NCI-H1694 (cell line): ENCODE measurements around the gene S100A9.
A peak's percentile ranks its signal among the peaks of the same experiment; 100 is the strongest.
"Not testable (repeated sequence)": the region's sequence is repeated elsewhere in the genome, so short reads cannot be mapped to it uniquely, and the experiment has no call there.

ENCODE experiments used
- DNase-seq: peaks from one replicate; lab custom pipeline; 2025; lab: John Stamatoyannopoulos, UW

The S100A9 gene

DNA sequence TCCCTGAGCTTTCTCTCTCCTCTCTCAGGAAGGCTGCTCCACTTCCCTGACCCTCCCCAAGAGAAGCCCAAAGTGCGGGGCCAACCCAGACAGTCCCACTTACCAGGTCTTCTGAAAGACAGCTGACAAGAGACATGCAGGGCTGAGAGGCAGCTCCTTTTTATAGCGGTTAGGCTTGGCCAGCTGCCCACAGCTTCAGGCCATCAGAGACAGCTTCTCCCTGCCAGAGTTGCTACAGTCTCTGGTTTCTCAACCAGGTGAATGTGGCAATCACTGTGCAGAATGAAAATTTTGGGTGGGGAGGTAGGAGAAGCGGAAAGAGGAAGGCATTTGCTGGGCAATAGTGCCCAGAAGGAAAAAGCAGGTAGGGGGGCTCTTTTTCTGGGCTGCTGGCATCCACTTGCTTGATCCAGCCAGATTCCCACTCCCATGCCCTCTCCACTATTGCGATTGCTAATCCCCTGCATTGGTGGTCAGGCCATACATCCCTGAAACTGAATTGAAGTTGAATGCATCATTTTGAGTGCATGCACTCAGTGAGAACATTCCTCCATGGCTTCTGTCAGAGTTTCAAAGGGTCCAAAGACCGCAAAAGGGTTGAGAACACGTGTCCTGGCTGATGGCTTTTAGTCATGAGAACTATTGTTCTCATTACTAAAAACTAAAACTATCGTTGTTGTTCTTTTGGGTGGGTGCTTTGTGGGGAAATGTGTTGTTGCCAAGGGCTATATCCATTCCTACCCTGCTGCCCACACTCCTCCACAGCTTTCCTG, 33.5 kb downstream of the S100A9 start, which contains the start of gene S100A8:
Gene S100A8, minus strand, starts transcription at position 136 of the 773 bp plus-strand sequence. CDS start 538 bp downstream, outside the sequence.
- DNase-seq = peak; percentile 53

DNA sequence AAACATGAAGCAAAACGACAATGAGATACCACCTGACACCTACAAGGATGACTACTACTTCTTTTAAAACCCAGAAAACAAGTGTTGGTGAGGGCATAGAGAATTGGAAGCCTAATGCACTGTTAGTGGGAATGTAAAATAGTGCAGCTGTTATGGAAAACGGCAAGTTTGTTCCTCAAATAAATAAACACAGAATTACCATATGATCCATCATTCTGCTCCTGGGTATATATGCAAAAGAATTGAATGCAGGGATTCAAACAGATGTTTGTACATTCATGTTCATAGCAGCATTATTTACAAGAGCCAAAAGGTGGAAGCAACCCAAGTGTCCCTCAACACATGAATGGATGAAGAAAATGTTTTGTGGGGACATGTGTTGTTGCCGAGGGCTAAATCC, 34.6 kb downstream of the S100A9 start:
- no peak for DNase-seq

DNA sequence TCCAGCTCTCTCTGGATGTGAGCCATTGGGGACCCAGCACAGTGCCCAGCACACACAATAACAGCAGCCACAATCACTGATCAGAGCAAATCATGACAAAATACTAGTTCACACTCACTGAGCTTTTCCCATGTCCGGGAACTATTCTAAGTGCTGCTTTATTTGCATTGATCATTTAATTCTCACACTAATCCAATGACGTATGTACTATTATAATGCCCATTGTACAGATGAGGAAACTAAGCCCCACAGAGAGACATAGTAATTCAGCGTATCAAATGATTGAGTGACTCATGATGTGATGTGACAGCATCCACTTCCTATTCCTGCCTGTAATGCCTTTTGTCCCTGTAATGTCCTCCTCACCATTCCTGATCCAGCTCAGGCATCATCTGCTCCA, 35.2 kb downstream of the S100A9 start:
- DNase-seq = no peak

DNA sequence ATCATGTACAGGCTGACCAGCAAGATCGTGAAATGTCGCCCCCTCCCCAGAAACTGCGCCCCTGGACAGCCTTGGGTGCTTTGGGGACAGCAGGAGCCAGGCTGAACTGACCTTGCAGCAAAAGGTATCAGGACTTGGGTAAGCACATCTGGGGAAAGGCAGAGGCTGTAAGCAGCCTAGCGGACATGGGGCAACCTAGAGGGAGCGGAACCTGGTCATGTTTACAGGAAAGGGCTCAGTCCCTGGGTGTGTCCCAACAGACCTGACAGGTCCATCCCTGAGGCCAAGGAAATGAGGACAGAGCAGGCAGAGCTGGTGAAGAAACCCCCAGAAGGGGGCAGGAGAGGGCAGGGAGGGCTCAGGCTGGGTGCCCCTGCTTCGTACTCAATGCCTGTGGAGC, 36.3 kb downstream of the S100A9 start:
- no peak for DNase-seq

DNA sequence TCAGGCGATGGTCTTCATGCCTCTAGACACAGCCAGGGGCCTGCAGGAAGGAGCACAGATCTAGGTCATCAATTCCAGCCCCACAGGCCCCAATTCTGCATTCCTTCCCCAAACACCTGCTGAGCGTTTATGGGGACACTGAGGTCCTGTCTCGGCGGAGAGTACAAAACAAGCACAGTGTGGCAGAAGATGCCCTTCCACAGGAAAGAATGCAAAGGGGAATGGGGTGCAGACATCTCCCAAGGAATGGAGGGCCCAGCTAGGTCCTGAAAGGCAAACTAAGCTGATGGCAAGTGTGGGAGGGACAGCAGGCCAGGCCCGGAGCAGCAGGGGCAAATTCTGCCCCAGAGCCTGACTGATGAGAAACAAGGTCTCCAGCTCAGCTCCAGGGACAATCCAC, 36.7 kb downstream of the S100A9 start:
- no peak for DNase-seq

DNA sequence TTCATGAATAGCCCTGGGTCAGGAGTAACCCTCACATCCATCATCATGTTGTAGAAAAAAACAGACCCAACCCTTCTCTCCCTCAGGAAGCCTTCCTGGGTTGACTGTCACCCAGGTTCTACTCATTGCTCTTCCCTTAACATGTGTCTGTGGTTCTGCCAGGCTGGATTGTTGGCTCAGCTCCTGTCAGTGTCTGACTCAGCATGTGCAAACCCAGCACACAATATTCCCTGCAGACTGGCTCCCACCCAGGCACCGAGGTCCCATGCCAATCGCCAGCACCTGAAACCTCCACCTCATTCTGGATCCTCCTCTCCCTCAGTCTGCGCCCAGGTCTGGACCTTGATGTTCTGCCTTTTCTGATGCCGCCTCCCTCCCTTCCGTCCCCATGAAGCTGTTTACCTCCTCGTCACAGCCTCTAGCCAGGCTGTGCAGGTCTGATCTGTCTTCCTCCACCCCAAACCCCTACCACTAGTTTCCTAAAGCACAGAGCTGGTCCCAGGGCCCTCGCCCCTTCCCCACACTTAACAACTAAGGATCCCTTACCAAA, 37.6 kb downstream of the S100A9 start:
- DNase-seq = peak; percentile 37

DNA sequence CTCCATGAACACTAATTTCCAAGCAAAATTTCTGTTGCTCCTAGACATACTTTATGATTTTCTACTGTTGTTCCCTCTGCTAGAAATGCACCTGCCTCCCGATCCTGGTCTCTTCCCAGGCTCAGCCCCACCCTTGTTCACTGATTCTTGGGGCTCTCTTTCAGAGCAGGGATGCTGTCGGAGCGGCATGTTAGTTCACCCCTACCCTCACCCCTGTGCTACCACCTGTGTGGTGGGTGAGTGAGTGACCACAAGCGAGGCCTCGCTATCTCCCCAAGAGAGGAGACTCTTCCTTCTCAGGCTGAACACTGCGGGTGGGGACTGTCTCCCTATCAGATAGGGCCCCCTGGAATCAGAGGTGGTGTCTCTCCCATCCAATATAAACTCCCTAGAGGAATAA, 38.1 kb downstream of the S100A9 start:
- no peak for DNase-seq

DNA sequence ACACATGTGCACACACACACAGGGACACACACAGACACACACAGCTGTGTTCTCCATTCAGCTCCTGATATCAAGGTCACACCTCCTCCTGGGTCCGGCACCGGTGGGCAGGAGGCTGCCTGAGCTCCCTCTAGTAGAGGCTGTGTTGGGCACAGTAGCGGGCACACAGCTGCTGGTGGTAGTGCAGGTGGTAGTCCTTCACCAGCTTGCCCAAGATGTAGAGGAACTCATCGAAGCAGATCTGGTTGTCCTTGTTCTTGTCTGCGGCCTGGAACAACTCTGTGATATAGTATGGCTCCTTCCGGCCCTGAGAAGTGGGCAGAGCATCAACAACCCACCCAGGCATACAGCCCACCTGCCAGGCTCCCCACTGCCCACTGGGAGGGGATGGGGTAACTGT, 38.8 kb downstream of the S100A9 start:
- no peak for DNase-seq

DNA sequence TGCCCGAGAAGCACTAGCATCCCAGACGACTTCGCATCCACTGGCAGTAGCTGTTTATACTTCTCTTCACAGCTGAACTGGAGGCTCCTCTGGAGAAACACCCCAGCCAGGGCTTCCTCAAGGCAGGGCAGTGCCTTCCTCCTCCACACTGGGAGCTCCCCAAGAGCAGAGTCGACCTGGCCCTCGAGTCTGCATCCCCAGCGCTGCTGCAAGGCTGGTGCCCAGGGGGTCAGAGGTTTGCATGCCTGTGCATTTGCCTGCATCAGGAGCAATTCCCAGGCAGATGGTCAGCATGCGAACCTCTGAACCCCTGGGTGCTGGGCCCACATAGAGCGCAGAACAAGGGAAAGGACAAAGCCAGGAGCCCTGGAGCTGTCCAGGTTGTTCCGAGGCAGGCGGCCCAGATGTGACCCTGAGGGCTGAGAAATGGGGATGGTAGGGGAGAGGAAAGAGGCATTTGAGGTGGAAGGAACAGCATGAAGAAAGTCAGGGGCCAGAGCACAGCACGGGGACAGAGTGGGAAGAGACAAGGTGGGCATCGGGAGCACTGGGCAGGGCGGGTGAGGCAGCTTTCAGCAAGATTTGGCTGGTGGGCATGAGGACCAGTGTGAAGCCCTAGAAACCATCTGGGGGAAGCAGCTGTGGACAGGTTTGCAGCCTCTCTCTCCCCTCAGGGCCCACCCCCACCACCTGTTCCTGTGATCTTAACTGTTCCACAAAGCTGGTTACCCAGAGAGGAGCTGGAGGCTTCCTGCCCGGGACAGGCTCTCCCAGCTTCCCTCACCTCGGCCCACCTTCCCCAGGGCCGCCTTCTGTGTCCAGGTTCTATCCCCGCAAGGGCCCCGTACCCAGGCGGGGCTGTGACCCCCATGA, 39.6 kb downstream of the S100A9 start:
- DNase-seq = peak; percentile 94

DNA sequence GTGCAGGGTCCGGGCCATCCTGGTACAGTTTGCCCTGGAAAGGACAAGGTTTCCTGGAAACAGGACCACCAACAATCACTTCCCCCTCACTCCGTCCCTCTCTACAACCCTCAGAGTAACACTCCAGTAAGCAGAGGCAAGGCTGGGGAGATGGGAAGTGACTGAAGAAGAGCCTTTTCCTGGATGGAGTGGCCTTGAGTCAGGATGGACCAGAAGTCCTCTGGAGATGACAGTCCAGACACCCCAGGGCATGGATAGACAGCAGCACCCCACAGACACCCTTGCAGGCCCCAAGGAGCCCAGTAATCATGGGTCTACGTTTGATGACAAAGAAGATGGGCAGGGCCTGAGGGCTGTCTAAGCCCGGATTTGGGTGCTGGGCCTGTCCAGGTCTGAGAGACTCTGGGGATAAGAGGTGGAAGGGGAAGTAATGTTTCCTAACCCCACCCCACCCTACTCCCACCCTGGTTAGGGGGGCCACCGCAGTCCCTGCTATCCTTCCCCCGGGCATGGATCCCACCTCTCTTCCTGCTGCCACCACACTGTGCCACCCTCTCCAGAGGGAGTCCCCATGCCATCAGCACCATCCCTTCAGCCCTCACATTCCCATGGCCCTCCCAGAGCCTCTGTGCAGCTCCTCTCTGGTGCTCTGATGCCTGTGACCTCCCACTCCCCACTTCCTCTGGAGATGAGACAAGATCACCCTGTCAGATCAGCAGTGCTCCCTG, 40.4 kb downstream of the S100A9 start:
- DNase-seq = no peak

DNA sequence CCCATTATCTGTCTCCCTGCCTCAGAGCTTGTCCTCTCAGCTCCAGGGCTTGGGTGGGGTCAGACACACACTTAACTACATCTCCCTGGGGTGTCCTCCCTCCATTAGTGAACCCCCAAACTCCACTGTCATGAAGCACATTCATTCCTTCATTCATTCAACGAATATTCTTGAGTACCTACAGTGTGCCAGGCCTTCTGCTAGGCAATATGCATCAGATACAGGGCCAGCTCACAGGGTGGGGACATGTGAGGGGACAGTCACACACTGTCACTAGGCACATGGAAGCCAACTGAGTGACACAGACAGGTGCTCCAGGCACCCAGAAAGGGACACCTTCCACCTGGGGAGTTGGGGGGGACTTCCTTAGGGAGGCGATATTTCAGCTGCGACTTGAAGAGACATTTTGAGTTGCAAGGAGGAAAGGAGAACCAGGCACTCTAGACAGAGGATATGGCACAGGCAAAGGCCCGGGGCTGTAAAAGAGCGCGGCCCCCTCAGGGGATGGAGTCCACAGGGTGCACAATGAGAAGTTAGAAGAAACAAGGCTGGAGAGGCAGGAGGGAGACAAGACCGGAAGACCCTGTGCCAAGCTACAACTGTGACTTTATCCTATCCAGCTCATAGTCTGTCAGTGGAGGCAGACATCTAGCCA, 41.9 kb downstream of the S100A9 start:
- DNase-seq = no peak

DNA sequence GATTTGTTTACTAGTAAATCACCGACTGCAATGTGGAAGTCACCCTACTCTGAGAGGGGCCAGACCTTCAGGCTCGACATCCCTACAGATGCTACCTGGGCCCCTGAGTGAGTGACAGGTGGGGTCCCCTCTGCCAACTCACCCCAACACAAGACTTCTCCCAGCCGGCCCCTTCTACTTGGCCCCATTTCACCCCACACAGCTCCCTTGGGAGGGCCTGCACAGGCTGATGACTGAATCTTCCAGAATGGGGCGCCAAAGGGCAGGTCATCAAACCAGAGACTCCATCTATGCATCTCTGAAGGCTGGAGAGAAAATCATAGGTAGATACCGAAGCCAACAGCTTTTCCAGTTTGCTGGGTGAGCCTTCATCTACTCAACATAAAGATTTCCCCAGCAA, 42.6 kb downstream of the S100A9 start:
- DNase-seq = peak; percentile 25

DNA sequence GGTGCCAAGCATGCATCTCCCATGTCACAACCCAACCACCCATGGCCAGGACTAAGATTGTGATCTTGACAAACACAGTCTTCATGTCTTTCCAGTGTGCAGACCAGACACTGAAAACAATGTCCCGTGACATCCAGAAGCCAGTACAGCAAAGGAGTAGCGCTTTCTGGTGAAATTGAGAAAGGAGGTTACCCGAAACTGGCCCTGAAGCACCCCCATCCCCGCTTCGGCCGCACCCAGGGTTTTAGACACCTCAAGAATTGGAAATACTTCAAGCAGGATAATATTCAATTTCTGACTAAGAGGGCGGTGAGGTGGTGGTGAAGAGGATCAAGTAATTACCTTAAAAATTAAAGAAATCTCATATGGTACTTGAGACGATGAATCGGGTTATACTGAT, 43.8 kb downstream of the S100A9 start:
- no peak for DNase-seq

DNA sequence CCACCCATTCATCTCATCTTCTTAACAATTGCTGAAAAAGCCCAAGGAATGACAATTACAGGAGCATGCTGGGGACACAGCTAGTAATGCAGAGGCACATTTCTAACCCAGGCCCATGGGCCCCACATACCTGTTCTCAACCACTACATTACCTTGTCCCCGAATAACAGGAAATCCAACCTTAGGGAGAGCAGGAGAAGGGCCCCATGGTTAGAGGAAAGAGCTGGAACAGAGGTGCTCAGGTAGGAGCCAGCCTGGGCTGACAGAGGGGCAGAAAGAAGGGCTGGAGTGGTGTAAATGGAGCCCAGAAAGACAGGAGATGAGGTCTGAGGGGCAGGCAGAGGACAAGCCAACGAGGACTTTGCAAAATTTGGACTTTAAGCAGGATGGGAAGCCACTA, 44.6 kb downstream of the S100A9 start:
- DNase-seq = no peak

DNA sequence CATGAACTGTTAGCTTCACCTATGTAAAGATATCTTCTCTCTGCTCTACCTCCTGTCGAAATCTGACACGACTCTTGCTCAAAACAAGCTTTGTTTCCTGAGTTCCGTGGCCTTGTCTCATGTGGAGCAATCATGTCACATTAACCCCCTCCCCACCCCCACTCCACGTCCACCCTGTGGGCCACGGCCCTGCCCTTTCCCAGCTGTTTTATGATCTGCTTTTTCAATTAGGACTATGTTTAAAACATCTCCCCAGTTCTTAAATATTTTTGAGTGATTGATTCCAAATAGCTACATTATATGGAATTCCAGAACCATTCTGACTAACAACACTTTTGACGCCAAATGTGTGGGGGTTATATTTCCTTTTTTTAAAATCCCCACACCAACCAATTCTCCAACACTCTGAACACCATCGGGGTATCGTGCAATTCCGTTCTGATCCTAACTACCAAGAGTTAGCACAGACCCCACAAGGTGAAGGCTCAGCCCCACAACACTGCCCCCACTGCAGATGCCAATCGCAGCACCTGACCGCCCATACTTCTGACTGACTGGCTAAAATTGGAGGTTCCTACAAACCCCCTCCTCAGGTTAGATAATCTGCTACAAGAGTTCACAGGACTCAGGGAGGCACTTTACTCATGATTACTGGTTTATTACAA, 45.9 kb downstream of the S100A9 start:
- no peak for DNase-seq

DNA sequence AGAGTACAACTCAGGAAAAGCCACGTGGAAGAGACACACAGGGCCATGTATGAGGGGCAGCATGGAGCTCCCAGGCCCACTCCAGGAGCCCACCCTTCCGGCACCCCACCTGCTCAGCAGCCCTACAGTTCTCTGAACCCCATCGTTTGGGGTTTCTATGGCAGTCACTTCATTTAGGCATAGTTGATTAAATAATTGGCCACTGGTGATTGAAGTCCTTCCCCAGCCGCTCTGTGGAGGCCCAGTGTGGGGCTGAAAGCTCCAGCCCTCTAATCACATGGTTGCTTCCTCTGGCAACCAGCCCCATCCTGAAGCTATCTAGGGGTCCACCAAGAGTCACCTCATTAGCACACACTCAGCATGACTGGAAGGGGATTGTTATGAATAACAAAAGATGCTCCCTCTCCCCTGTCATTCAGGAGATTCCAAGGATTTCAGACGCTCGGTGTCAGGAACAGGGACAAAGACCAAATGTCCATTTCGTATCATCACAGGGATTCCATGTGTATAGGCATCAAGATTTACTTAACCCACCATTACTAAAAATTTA, 46.5 kb downstream of the S100A9 start:
- DNase-seq = no peak

DNA sequence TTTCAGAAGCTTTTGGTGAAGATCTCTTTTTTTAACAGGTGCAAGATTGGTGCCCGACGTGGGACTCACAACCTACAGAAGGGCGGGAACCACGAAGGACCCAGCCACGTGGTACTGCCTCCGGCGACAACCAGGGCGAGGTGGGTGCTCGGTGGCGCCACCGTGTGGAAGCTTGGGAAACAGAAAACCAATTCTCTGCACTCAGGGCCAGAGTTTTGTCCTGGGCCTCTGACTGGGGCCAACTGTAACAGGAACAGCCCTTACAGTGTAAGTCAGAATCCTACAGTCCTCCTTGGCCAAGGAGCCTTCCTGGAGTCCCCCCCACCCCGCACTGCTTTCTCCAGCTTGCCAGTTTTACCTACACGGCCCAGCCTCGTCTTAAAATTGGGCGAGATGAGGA, 47.1 kb downstream of the S100A9 start:
- DNase-seq = no peak

DNA sequence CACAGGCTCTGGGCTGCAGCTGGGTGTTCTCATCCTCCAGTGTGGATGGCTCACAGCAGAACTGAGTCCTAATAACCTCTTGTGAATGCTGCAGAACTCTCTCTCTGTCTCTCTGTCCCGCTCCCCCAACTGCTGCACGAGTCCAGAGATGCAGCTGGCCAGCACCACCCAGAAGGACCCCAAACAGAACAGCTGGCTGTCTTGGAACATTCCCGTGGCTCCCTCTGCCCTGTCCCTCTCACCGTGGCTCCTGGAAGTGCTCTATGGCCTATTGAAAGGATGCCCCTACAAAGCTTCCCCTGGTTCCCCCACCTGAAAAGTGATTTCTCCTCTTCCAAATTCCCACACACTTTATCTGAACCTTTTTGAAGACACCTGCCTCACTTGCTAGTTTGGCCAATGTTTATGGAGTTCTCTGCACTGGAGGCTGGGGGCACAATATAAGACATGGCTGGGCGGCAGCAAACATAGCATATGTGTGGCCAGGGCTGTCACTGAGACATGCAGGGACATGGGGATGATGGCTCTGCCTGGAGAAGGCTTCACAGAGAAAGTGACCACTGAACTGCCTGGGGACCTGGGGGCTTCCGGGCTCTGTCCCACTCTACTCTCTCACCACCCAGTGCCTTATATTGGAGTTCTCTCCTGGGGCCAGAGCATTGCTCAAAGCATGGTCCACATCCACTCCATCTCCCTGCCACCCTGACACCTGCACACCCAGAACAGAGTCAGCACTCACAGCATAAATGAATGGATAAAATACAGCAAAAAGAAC, 48.4 kb downstream of the S100A9 start:
- DNase-seq = not testable (repeated sequence)

DNA sequence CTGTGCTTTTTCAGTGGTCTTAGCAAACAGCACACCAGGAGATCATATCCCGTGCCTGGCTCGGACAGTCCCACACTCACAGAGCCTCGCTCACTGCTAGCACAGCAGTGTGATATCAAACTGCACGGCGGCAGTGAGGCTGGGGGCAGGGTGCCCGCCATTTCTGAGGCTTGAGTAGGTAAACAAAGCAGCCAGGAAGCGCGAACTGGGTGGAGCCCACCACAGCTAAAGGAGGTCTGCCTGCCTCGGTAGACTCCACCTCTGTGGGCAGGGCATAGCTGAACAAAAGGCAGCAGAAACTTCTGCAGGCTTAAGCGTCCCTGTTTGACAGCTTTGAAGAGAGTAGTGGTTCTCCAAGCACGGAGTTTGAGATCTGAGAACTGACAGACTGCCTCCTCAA, 49.6 kb downstream of the S100A9 start:
- not testable (repeated sequence) for DNase-seq
